D721Med (cell line): ENCODE measurements around the gene SMIM1.

ENCODE experiments used
- DNase-seq: peaks from one replicate; pipeline ENCODE4 v3.0.0; 2011; ENCODE audit warnings: low spot score; ENCODE audit not compliant: insufficient read length
- FAIRE-seq: peaks from 2 replicates; lab custom pipeline; 2011; peaks lifted over from hg19 to GRCh38; lab: Jason Lieb, UNC
- CTCF ChIP-seq: IDR thresholded peaks from 2 replicates; pipeline ENCODE4 v1.5.1; 2012; ENCODE audit warnings: mild to moderate bottlenecking, control low read depth; ENCODE audit not compliant: insufficient read depth; ENCODE audit errors: missing control alignments

SMIM1 gene

GRCh38 chr1:3787349-3787715 is 14.8 kb downstream of the SMIM1 start:
- TF ChIP-seq CTCF: no peak
- no peak for DNase-seq
- FAIRE-seq: no peak

GRCh38 chr1:3787745-3788605 is 15.4 kb downstream of the SMIM1 start:
- no peak for FAIRE-seq
- TF ChIP-seq CTCF: no peak
- no peak for DNase-seq

- FAIRE-seq (no peak), DNase-seq (no peak)
- no peak for TF ChIP-seq CTCF
Observed at GRCh38 chr1:3788756-3789420, 16.3 kb downstream of the SMIM1 start.

- no peak for TF ChIP-seq CTCF
- DNase-seq (no peak), FAIRE-seq (no peak)
Observed at GRCh38 chr1:3789421-3790300, 17.1 kb downstream of the SMIM1 start.

GRCh38 chr1:3790500-3790923 is 18.0 kb downstream of the SMIM1 start:
- FAIRE-seq (no peak), DNase-seq (no peak)
- TF ChIP-seq CTCF: no peak

GRCh38 chr1:3790952-3791351 is 18.4 kb downstream of the SMIM1 start:
- no peak for TF ChIP-seq CTCF
- FAIRE-seq (no peak), DNase-seq (no peak)
